ENCODE data around the gene PGM3. TPM values are rescaled to one million over a fixed set of nuclear protein-coding genes. Genes with fewer than 3 reads are reported as not detected.

PGM3 gene
- polyA plus RNA-seq, 1 donor (not counting 4 experiments of a cell fraction or from before 2014, with no cell fraction given), result 32.1 TPM

DNA sequence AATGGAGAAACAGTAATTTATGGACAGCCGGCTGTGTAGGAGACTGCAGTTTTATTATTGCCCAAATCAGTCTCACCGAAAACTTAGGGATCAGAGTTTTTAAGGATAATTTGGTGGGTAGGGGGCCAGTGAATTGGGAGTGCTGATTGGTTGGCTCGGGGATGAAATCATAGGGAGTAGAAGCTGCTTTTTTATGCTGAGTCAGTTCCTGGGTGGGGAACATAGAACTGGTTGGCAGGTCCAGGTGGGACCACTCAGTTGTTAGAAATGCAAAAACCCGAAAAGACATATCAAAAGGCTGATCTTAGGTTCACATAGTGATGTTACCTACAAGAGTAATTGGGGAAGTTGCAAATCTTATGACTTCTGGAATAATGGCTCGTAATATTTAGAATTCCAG lies 66.3 kb downstream of the PGM3 start:
- FAIRE-seq, result no peak
- no peak overlapping the region for H3K27ac ChIP-seq (ENCODE audit: control insufficient read depth, insufficient read depth, low read length)

DNA sequence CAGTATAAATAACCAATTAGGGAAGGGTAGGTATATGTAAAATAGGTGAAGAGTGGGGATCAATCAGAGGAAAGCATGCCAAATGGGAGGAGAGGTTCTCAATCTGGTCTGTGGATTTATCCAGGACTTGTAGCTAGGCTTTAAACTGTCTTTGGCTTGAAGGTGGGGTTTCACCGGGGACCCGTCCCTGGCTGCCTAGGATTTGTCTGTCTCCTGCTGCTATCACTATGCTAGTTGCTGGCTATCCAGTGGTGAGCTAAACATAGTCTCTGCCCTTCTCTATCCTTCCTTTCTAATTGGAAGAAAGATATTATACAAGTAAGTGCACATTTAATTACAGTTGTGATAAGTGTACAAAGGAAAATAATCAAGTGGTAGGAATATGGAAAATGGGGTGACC lies 66.8 kb downstream of the PGM3 start:
- Histone ChIP-seq H3K79me2 (ENCODE audit: control insufficient read depth, insufficient read depth, low read length) (no peaks in the 10 kb centered on the region), H3K36me3 (ENCODE audit: control insufficient read depth in 2 of 2, extremely low read depth in 1 of 2, insufficient read depth in 2 of 2, low read length in 2 of 2) (peaks cover 14 to 23% of the 10 kb centered on the region in 2 experiments), H3K4me1 (ENCODE audit: control insufficient read depth, extremely low read depth, insufficient read depth, low read length) (no peaks in the 10 kb centered on the region), H3K9ac (ENCODE audit: control insufficient read depth, extremely low read depth, insufficient read depth, low read length) (no peak overlapping the region), H3K9me3 (ENCODE audit: control insufficient read depth, low read depth, low read length) (no peaks in the 10 kb centered on the region), H3K27ac (ENCODE audit: control insufficient read depth, insufficient read depth, low read length) (no peak overlapping the region), H3K9me1 (ENCODE audit: control insufficient read depth, extremely low read depth, insufficient read depth, low read length) (no peaks in the 10 kb centered on the region), H4K20me1 (ENCODE audit: control insufficient read depth, extremely low read depth, insufficient read depth, low read length) (no peaks in the 10 kb centered on the region), H2AFZ (ENCODE audit: control insufficient read depth, low read length) (no peak overlapping the region), H3K4me3 (ENCODE audit: control insufficient read depth in 2 of 3, extremely low read depth in 1 of 3, insufficient read depth in 2 of 3, low read depth in 1 of 3, low read length in 3 of 3) (no peak overlapping the region), H3K4me2 (ENCODE audit: control insufficient read depth, extremely low read depth, insufficient read depth, low read depth, low read length) (no peak overlapping the region), H3K27me3 (ENCODE audit: control insufficient read depth, extremely low read depth, insufficient read depth, low read length) (no peaks in the 10 kb centered on the region)
- DNase-seq (ENCODE audit: low read depth, low spot score), result no peak
- FAIRE-seq, result no peak
- TF ChIP-seq, protein P1, sequence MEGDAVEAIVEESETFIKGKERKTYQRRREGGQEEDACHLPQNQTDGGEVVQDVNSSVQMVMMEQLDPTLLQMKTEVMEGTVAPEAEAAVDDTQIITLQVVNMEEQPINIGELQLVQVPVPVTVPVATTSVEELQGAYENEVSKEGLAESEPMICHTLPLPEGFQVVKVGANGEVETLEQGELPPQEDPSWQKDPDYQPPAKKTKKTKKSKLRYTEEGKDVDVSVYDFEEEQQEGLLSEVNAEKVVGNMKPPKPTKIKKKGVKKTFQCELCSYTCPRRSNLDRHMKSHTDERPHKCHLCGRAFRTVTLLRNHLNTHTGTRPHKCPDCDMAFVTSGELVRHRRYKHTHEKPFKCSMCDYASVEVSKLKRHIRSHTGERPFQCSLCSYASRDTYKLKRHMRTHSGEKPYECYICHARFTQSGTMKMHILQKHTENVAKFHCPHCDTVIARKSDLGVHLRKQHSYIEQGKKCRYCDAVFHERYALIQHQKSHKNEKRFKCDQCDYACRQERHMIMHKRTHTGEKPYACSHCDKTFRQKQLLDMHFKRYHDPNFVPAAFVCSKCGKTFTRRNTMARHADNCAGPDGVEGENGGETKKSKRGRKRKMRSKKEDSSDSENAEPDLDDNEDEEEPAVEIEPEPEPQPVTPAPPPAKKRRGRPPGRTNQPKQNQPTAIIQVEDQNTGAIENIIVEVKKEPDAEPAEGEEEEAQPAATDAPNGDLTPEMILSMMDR (optimal IDR thresholded peaks at IDR 0.05 in 1 of 3, IDR thresholded peaks at IDR 0.05 in 1 of 3, conservative IDR thresholded peaks at IDR 0.05 in 1 of 3; ENCODE audit: extremely low read depth in 1 of 3, insufficient read depth in 2 of 3, low read length in 3 of 3), result no peak
- TF ChIP-seq EZH2 (IDR thresholded peaks at IDR 0.05; ENCODE audit: low read length), result no peak
- dilution Hi-C loops (cut with MboI; ENCODE audit: extremely low pct_ligation_motif_present, low sequenced_read_pairs), result no loop called here

More for the DNA sequence above, 66.3 kb downstream of the PGM3 start:
- no peaks in the 10 kb centered on the region for H4K20me1 ChIP-seq (ENCODE audit: control insufficient read depth, extremely low read depth, insufficient read depth, low read length)
- no peaks in the 10 kb centered on the region for H3K27me3 ChIP-seq (ENCODE audit: control insufficient read depth, extremely low read depth, insufficient read depth, low read length)
- no peaks in the 10 kb centered on the region for H3K79me2 ChIP-seq (ENCODE audit: control insufficient read depth, insufficient read depth, low read length)
- no peak for DNase-seq (ENCODE audit: low read depth, low spot score)
- H3K4me3 ChIP-seq (ENCODE audit: control insufficient read depth in 2 of 3, extremely low read depth in 1 of 3, insufficient read depth in 2 of 3, low read depth in 1 of 3, low read length in 3 of 3), result no peak overlapping the region
- H2AFZ ChIP-seq (ENCODE audit: control insufficient read depth, low read length), result no peak overlapping the region
- H3K4me1 ChIP-seq (ENCODE audit: control insufficient read depth, extremely low read depth, insufficient read depth, low read length), result no peaks in the 10 kb centered on the region
- no peak overlapping the region for H3K9ac ChIP-seq (ENCODE audit: control insufficient read depth, extremely low read depth, insufficient read depth, low read length)
- dilution Hi-C loops (cut with MboI; ENCODE audit: extremely low pct_ligation_motif_present, low sequenced_read_pairs), result no loop called here
- no peak for TF ChIP-seq EZH2 (IDR thresholded peaks at IDR 0.05; ENCODE audit: low read length)
- TF ChIP-seq, protein P1 (optimal IDR thresholded peaks at IDR 0.05 in 1 of 3, IDR thresholded peaks at IDR 0.05 in 1 of 3, conservative IDR thresholded peaks at IDR 0.05 in 1 of 3; ENCODE audit: extremely low read depth in 1 of 3, insufficient read depth in 2 of 3, low read length in 3 of 3), result no peak
- H3K9me3 ChIP-seq (ENCODE audit: control insufficient read depth, low read depth, low read length), result no peaks in the 10 kb centered on the region
- H3K9me1 ChIP-seq (ENCODE audit: control insufficient read depth, extremely low read depth, insufficient read depth, low read length), result no peaks in the 10 kb centered on the region
- peaks cover 15 to 18% of the 10 kb centered on the region in 2 experiments for H3K36me3 ChIP-seq (ENCODE audit: control insufficient read depth in 2 of 2, extremely low read depth in 1 of 2, insufficient read depth in 2 of 2, low read length in 2 of 2)
- no peak overlapping the region for H3K4me2 ChIP-seq (ENCODE audit: control insufficient read depth, extremely low read depth, insufficient read depth, low read depth, low read length)

Data from keratinocyte (primary cell).